Stimulated activated naive CD8-positive, alpha-beta T cell treated with anti-CD3 and anti-CD28 coated beads, Interleukin-15, amount 100 ng/mL, for 72 hours (primary cell): ENCODE results near the gene PHACTR1.

Source experiments
- ATAC-seq: fragments of 150-1000 bp; cut with Tn5 transposase; 2 replicates; pipeline ENCODE4 v1.10.0; 2021; ENCODE audit warnings: mild to moderate bottlenecking, moderate library complexity
- DNase-seq, 2 donors: peaks; one replicate each; pipeline ENCODE4 v3.0.0; 2021 to 2022
- H3K27ac Mint-ChIP-seq, 2 donors: one replicate each; pipeline ENCODE4 v1.8.0; 2022; ENCODE audit warnings: mild to moderate bottlenecking in 2 of 2, mixed read lengths in 2 of 2, moderate library complexity in 2 of 2
- H3K27me3 Mint-ChIP-seq: one replicate; pipeline ENCODE4 v1.8.0; 2022; ENCODE audit warnings: mixed read lengths
- H3K4me1 Mint-ChIP-seq: one replicate; pipeline ENCODE4 v1.8.0; 2022; ENCODE audit warnings: mild to moderate bottlenecking, mixed read lengths
- H3K4me3 Mint-ChIP-seq, 2 donors: one replicate each; pipeline ENCODE4 v1.8.0; 2022; ENCODE audit warnings: mild to moderate bottlenecking in 2 of 2, mixed read lengths in 2 of 2, moderate library complexity in 1 of 2
- H3K9me3 Mint-ChIP-seq, 2 donors: one replicate each; pipeline ENCODE4 v1.8.0; 2022; ENCODE audit warnings: mixed read lengths in 2 of 2

The PHACTR1 gene

DNA sequence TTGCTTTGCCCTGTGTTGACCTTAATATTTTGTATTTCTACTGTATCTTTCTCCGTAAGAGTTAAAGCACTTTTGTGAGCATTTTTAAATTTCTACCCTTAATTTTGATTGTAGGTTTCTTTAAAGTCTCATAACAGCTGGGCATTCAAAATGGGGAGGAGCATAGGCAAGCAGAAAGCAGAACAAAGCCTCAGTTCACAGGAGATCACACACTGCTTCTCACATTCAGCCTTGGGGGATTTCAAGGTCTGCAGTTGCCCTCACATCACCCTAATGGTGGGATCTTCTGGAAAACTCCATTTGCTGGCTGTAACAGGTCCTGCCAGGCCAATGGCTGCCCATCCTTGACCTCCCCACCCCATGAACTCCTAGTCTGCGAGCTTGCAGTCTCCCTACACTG, 292.9 kb downstream of the PHACTR1 start:
- H3K4me1 Mint-ChIP-seq, result peaks cover 7% of the 10 kb centered on the region
- H3K4me3 Mint-ChIP-seq, result no peak overlapping the region
- H3K27ac Mint-ChIP-seq, result no peak overlapping the region
- H3K9me3 Mint-ChIP-seq, result no peaks in the 10 kb centered on the region
- H3K27me3 Mint-ChIP-seq, result peaks cover 64% of the 10 kb centered on the region
- DNase-seq (no peak), ATAC-seq (no peak)

DNA sequence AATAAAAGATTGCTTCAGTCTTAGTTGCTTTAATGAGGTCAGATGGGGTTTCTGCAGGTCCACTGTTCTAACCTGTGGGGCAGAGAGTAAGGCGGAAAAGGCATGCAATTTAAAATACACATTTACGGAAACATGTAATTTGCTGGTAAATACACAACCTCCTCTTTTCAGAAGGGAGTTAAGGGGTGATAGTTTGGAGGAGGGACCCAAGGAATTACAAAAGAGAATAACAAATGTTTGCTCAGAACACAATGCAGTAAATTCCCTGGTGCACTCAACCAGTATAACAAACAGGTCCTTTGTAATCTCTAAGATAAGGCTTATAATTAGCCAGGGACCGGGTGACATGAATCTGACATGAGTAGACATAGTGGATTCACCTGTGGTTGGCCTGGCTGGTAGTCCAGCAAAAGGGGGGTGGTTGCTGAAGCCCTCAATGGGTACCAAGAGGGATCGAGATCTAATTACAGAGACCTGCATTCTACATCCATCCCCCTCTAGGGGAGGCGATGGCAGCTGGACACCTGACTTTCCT, 295.1 kb downstream of the PHACTR1 start:
- peaks cover 80% of the 10 kb centered on the region for H3K27me3 Mint-ChIP-seq
- no peaks in the 10 kb centered on the region for H3K9me3 Mint-ChIP-seq
- no peak overlapping the region for H3K27ac Mint-ChIP-seq
- H3K4me3 Mint-ChIP-seq, result no peak overlapping the region
- peaks cover 7% of the 10 kb centered on the region for H3K4me1 Mint-ChIP-seq
- DNase-seq (no peak), ATAC-seq (no peak)

DNA sequence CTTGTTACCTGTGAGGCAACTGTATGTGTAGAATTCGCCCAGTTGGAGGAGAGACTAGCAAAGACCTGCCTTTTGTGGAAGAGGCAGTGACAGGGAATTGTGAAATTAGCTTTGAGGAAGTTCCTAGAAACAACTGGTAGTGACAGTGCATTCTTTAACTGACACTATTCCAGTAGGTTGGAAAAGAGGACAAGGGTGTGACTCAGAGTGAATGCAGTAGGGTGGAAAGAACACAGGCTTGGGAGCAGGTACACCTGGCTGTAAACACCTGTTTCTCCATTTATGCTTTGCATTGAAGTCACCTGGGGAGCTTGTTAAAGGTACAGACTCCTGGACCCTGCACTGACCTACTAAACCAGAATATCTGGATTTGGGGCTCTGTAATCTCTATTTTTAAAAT, 295.7 kb downstream of the PHACTR1 start:
- ATAC-seq (no peak), DNase-seq (no peak)
- Mint-ChIP-seq H3K4me3 (no peak overlapping the region), H3K27me3 (peaks cover 80% of the 10 kb centered on the region), H3K9me3 (no peaks in the 10 kb centered on the region), H3K27ac (no peak overlapping the region), H3K4me1 (peaks cover 7% of the 10 kb centered on the region)

DNA sequence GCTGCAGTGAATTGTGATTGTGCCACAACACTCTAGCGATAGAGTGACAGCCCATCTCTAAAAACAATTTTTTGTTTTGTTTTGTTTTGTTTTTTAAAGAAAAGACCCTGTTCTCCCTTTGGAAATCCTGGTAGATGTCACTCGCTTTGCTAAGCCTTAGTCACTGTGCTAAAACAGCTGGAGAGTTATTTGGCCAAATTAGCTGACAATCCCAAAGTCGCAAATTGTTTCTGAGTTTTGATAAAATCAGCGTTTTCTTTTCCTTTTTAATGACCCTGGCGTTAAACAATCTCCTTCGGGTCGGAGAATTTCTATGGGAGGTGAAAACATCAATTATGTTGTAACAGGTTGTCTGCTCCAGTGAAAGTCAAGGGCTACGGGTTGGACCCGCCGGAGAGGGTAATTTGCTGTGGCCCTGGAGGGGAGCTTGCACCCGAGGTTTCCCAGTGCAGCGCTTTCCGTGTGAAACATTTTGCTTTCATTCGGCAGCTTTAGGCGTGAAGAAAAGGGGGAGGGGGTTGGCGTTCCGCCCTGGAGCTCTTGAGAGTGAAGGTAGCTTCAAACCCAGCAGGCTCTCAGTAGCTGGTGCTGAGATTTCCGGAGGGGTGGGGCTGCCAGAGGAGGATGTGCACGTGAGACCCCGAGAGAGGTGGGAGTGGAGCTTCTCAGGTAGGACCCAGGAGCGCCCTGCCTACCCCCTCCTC, 296.6 kb downstream of the PHACTR1 start:
- Mint-ChIP-seq H3K9me3 (no peaks in the 10 kb centered on the region), H3K4me1 (peaks cover 7% of the 10 kb centered on the region), H3K27me3 (peaks cover 73% of the 10 kb centered on the region), H3K27ac (peak overlapping the region in 1 of 2 donors; percentile 58), H3K4me3 (peak overlapping the region; percentile 82 to 85)
- ATAC-seq (peak; percentile 21), DNase-seq (no peak)

DNA sequence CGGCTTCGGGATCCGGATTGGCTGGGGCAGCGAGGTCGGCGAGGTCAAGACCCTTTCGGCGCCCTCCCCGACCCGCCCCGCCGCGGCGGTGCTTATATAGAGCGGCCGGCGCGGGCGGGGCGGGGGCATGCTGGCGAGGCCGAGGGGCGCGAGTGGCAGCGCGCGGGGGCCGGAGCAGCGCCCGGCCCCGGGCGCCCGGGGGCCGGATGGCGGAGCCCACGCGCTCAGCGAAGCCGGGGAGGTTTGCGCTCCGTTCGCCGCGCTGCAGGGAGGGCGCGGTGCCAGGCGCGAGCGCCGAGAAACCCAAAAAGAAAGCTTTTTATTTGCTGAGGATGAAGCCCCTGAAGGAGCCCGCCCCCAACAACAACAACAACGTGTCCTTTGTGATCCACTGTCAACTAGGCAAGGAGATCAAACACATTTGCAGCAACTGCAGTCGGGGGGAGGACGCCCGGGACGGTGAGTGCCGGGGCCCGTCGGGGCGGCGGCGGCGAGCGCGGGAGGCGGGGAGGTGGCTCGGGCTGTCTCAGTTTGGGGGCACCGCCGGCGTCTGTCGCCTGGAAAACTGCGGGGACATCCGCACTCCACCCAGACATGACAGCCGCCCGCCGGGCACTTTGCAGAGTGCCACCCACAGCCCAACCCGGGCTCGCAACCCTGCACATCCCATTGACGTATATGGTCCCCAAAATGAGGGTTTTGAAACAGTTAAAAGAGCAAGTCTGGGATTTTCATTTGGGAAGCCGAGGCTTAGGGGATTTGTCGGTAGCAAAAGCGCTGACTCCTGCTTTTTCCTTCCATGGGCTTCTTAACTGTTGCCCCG, 297.3 kb downstream of the PHACTR1 start:
- H3K4me1 Mint-ChIP-seq, result peaks cover 7% of the 10 kb centered on the region
- peak overlapping the region; percentile 82 to 85 for H3K4me3 Mint-ChIP-seq
- ATAC-seq, result peak; percentile 49
- H3K27ac Mint-ChIP-seq, result no peak overlapping the region
- DNase-seq, result no peak
- H3K27me3 Mint-ChIP-seq, result peaks cover 70% of the 10 kb centered on the region
- no peaks in the 10 kb centered on the region for H3K9me3 Mint-ChIP-seq

DNA sequence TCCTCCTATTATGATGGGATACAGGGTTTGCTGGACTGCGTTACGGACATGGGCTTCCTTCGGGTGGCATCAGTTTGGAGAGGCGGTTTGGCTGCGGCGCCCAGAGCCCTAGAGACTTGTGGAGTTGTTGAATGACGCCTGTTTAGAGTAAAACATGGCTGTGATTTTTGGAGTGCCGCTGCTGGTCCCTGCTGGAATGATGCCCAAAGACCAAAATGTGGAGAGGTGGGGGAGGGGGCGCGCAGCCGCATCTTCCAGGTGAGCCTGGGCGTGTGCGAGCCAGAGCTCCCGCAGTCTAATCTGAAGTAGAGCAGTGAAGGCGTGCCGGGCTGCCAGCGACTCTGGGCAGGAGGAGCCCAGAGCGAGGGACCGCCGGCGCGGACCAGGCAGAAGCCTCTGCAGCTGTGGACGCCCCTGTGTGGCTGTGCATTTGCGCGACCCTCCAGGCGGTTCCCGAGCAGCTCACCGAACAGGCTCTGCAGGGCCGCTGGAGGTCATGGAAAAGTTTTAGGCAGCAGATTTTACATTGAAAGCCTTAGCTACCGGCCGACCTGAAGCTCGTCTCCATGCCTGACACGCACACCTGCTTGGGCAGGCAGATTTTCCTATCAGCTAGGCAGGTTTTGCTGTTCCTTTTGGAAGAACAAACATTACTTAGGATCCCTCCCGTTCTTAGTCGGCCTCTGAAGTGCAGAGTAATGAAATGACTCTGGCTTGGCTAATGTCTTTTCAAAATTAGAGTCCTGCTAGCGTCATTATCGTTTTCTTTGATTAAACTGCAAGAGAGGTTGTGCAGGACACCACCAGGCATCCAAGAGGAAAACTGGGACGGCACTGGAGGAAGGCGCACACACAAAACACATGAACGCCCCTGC, 298.2 kb downstream of the PHACTR1 start:
- ATAC-seq (no peak), DNase-seq (no peak)
- Mint-ChIP-seq H3K27ac (no peak overlapping the region), H3K4me3 (peak overlapping the region in 1 of 2 donors; percentile 18), H3K27me3 (peaks cover 63% of the 10 kb centered on the region), H3K4me1 (peaks cover 7% of the 10 kb centered on the region), H3K9me3 (no peaks in the 10 kb centered on the region)

DNA sequence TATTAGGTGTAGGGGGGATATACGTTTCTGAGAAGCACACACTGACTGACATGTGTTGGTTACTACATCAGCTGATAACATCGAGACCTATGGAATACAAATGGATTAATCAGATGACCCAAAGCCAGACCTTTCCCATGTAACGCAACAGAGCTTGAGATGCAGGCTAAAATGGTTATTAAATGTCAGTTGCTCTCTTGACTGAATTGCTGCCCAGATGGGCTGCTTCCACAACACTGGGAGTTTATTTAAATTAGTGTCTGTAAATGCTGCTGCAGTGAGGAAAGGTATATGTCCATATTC, 298.8 kb downstream of the PHACTR1 start:
- ATAC-seq (no peak), DNase-seq (no peak)
- no peaks in the 10 kb centered on the region for H3K9me3 Mint-ChIP-seq
- H3K4me3 Mint-ChIP-seq, result no peak overlapping the region
- no peak overlapping the region for H3K27ac Mint-ChIP-seq
- H3K4me1 Mint-ChIP-seq, result peaks cover 7% of the 10 kb centered on the region
- H3K27me3 Mint-ChIP-seq, result peaks cover 63% of the 10 kb centered on the region

DNA sequence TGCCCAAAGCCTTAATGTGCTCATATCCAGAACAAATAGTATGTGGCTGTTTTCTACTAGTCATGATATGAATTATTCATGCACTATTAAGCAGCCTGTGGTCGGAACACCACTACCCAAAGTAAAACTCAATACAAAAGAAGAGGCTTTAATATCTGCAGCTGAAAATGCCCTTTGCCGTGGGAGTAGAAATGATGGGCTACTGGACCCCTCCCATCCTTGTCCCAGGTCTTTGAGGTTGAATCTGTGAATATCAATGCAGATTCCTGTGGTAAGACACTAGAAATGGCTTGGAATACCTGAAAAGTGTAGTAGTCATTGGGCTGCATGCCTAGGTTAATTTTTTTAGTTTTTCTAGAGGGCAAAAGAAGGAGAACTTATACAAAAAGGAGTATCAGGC, 308.0 kb downstream of the PHACTR1 start:
- no peak for DNase-seq
- no peaks in the 10 kb centered on the region for H3K9me3 Mint-ChIP-seq
- ATAC-seq, result no peak
- H3K27ac Mint-ChIP-seq, result no peak overlapping the region
- H3K4me3 Mint-ChIP-seq, result no peak overlapping the region
- H3K4me1 Mint-ChIP-seq, result no peaks in the 10 kb centered on the region
- H3K27me3 Mint-ChIP-seq, result peaks cover 39% of the 10 kb centered on the region

DNA sequence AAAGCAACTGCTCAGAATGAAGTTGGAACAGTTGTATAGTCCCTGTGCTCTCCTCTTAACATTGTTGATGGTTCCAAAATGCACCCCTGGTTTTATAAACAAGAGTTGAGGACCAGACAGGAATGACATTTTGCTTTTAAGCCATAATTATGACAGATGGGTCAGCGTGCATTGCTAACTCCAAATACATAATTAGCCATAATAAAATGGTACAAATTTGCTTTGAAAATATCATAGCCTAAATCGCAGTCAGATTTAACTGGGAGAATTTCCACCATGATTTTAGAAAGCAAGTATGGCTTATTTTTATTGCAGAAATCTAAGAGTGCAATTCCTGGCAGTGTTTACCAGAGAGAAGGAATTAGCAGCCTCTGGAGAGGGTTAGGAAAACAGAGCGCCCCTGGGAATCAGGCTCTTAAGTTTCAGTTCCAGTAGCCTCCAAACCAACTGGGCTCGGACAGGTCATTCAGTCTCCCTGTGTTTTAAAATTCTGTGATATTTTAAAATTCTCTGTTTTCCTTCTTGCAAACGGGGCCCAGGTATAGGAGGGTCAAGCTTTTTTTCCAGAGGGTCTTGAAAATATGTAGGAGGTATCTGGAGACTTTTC, 309.4 kb downstream of the PHACTR1 start:
- no peak for DNase-seq
- no peak for ATAC-seq
- H3K4me3 Mint-ChIP-seq, result no peak overlapping the region
- no peaks in the 10 kb centered on the region for H3K4me1 Mint-ChIP-seq
- H3K27ac Mint-ChIP-seq, result no peak overlapping the region
- H3K9me3 Mint-ChIP-seq, result no peaks in the 10 kb centered on the region
- H3K27me3 Mint-ChIP-seq, result peaks cover 36% of the 10 kb centered on the region

DNA sequence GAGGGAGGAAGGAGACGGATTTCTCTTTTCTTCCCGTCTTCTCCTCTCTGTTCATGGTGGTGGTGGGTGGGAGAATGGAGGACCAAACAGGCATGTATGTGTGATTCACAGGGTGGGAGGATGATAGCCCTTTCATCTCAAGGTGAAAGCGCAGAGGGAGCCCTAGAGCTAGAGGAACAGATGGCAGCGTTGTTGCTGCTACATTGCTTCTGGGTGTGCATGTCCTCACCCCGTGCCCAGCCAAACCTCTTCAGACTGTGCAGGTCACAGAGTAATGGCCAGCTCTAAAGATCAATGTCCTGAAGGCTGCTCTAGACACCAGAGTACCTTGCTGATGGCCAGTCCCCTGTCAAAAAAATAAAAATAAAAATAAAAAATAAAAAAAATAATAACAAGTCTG, 310.0 kb downstream of the PHACTR1 start:
- Mint-ChIP-seq H3K27ac (no peak overlapping the region), H3K4me1 (no peaks in the 10 kb centered on the region), H3K4me3 (no peak overlapping the region), H3K9me3 (no peaks in the 10 kb centered on the region), H3K27me3 (peaks cover 36% of the 10 kb centered on the region)
- no peak for ATAC-seq
- DNase-seq, result no peak

DNA sequence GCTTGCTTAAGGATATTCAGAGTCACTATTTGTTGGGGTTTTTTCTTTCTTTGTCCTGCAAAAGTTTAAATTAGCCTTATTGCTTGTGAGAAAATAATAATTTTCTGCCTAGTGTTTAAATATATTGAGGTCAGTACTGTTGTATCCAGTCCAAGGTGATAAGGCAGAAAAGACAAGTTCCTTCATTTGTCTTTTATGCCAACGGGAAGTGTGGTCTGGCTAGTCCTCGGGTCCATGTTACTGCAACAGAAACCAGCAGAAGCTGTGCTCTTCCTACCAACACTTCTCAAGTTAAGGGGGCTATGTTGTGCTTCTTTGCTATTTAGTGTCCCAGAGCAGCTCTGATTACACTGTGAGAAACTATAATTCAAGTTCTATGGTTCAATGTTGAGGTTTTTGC, 310.6 kb downstream of the PHACTR1 start:
- H3K27me3 Mint-ChIP-seq, result peaks cover 36% of the 10 kb centered on the region

DNA sequence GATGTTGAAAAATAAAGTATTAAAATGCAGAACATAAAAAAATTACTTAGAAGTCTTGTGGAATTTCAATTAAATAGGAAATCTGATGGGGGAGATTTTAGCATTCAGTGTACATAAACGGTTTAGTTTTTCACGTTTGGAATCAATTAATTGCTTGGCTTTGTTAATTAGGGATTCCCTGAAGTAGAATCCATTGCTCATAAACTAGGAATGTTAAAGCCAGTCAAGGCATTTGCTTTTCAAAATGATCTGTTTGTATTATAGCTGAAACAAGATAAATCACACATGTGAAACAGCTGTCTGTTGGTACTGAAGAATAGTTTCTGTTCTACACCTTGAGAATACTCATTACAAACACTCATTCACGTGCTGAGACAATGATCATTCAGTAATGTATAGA, 313.8 kb downstream of the PHACTR1 start:
- H3K4me1 Mint-ChIP-seq, result no peaks in the 10 kb centered on the region
- no peak overlapping the region for H3K27ac Mint-ChIP-seq
- DNase-seq (no peak), ATAC-seq (no peak)
- peaks cover 36% of the 10 kb centered on the region for H3K27me3 Mint-ChIP-seq
- no peak overlapping the region for H3K4me3 Mint-ChIP-seq
- no peaks in the 10 kb centered on the region for H3K9me3 Mint-ChIP-seq

More for the DNA sequence above, 310.6 kb downstream of the PHACTR1 start:
- ATAC-seq (no peak), DNase-seq (no peak)
- Mint-ChIP-seq H3K27ac (peak overlapping the region in 1 of 2 donors; percentile 20), H3K4me3 (no peak overlapping the region), H3K4me1 (no peaks in the 10 kb centered on the region), H3K9me3 (no peaks in the 10 kb centered on the region)

DNA sequence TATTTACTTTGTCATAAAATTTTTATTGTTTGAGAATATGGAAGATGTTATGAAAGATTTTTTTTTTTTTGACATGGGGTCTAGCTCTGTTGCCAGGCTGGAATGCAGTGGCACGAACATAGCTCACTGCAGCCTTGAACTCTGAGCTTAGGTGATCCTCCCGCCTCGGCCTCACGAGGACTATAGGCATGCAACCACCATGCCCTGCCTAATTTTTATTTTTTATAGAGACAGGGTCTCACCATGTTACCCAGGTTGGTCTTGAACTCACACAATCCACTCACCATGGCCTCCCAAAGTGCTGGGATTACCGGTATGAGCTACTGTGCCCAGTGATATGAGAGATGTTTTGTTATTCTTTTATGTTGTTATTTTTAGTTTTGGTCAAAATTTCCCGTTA, 316.0 kb downstream of the PHACTR1 start:
- ATAC-seq, result no peak

DNA sequence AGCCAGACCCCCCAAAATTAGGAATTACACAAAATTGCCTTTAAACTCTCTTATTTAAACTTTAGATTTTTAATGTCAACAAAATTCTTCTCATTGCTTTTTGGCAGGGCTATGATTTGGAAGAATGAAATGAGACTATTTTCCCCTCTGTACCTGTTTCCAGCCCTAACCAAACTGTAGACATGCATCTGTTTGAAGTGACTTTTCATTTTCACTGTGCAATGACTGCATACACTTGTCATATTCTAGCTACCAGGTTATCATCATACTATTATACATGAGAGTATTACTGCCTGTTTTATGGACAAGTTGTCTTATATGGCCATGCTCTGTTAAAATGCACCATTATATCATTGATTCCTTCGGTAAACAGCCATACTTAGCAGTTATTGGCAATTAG, 316.6 kb downstream of the PHACTR1 start:
- ATAC-seq (no peak), DNase-seq (no peak)
- H3K27ac Mint-ChIP-seq, result no peak overlapping the region
- no peaks in the 10 kb centered on the region for H3K4me1 Mint-ChIP-seq
- H3K27me3 Mint-ChIP-seq, result peaks cover 20% of the 10 kb centered on the region
- no peaks in the 10 kb centered on the region for H3K9me3 Mint-ChIP-seq
- H3K4me3 Mint-ChIP-seq, result no peak overlapping the region

More for the DNA sequence above, 316.0 kb downstream of the PHACTR1 start:
- H3K27ac Mint-ChIP-seq, result no peak overlapping the region
- H3K4me3 Mint-ChIP-seq, result no peak overlapping the region
- peaks cover 25% of the 10 kb centered on the region for H3K27me3 Mint-ChIP-seq
- no peak for DNase-seq
- no peaks in the 10 kb centered on the region for H3K9me3 Mint-ChIP-seq
- H3K4me1 Mint-ChIP-seq, result no peaks in the 10 kb centered on the region

DNA sequence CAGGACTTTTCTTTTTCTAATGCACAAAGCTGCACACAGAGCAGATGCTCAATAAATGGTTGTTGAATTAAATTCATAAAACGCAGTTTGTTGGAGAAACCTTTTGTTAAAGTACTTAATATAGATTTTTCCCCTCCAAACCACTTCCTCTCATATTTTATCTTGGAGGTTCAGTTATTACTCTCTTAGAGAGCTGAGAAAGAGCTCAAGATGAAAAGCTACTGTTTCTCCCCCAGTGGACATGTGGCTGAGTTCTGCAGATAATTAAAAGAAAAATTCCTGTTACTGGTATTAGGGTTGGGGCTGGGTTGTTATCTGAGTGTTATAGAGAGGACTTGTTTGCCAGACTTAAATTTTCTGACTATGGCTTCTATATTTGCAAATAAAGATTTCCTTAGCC, 317.7 kb downstream of the PHACTR1 start:
- Mint-ChIP-seq H3K27me3 (peaks cover 10% of the 10 kb centered on the region), H3K4me3 (no peak overlapping the region), H3K9me3 (no peaks in the 10 kb centered on the region), H3K27ac (no peak overlapping the region), H3K4me1 (no peaks in the 10 kb centered on the region)
- no peak for DNase-seq
- no peak for ATAC-seq
